ENCODE data around the gene CGNL1.
A peak's percentile ranks its signal among the peaks of the same experiment; 100 is the strongest.

The CGNL1 gene

GRCh38 chr15:57337868-57338411 lies 38.4 kb upstream of the CGNL1 start:
- Histone ChIP-seq H3K9me3 (no peaks in the 10 kb centered on the region), H3K4me1 (no peaks in the 10 kb centered on the region), H3K4me3 (ENCODE audit: low read depth, low read length) (no peak overlapping the region), H3K27me3 (no peaks in the 10 kb centered on the region; the same call in 1 of the 2 replicates), H3K36me3 (no peaks in the 10 kb centered on the region)
- no peak for TF ChIP-seq CTCF (IDR thresholded peaks at IDR 0.05; ENCODE audit: low read depth, low read length)
- no peak for DNase-seq

- no peak overlapping the region for H3K4me3 ChIP-seq (ENCODE audit: low read depth, low read length)
- H3K27me3 ChIP-seq = no peaks in the 10 kb centered on the region; the same call in 1 of the 2 replicates
- DNase-seq = no peak
- TF ChIP-seq CTCF (IDR thresholded peaks at IDR 0.05; ENCODE audit: low read depth, low read length) = no peak
- H3K36me3 ChIP-seq = no peaks in the 10 kb centered on the region
- H3K4me1 ChIP-seq = no peaks in the 10 kb centered on the region
- no peaks in the 10 kb centered on the region for H3K9me3 ChIP-seq
Observed at GRCh38 chr15:57339321-57339720, 37.0 kb upstream of the CGNL1 start.

DNA sequence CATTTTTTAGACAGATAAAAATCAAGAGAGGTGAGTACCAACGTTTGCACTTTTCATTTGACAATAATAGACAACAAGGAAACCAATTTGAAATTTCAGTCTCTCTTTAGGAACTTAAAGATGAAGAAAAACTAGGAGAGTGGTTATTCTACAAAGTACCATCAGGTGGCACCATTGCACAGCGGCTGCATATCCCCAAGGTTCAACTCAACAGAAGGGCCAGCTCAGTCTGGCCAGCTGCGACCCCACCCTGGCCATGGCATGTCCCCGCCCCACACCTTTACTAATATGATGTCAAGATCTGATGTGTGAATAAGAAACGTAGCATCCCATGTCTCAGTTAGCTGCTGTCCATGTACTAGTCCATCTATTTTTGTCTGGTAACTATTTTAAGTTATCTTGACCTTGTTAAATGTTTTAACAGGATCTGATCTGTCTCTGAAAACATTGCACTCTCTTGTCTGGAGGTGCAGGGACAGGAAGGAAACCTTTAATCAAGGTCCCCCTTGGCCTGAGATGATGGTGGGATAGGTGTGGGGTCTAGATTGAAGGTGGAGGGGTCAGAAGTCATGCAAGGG lies 35.5 kb upstream of the CGNL1 start:
- Histone ChIP-seq H3K4me3 (ENCODE audit: low read depth, low read length) (no peak overlapping the region), H3K9me3 (no peaks in the 10 kb centered on the region), H3K36me3 (no peaks in the 10 kb centered on the region), H3K4me1 (no peaks in the 10 kb centered on the region), H3K27me3 (no peaks in the 10 kb centered on the region; the same call in 1 of the 2 replicates)
- peak; percentile 88 for TF ChIP-seq CTCF (IDR thresholded peaks at IDR 0.05; ENCODE audit: low read depth, low read length)
- peak; percentile 54 for DNase-seq

- Histone ChIP-seq H3K9me3 (no peaks in the 10 kb centered on the region), H3K4me3 (ENCODE audit: low read depth, low read length) (no peak overlapping the region), H3K36me3 (no peaks in the 10 kb centered on the region), H3K27me3 (no peaks in the 10 kb centered on the region; the same call in 1 of the 2 replicates), H3K4me1 (no peaks in the 10 kb centered on the region)
- no peak for TF ChIP-seq CTCF (IDR thresholded peaks at IDR 0.05; ENCODE audit: low read depth, low read length)
- DNase-seq = no peak
Observed at GRCh38 chr15:57343048-57343447, 33.3 kb upstream of the CGNL1 start.

DNA sequence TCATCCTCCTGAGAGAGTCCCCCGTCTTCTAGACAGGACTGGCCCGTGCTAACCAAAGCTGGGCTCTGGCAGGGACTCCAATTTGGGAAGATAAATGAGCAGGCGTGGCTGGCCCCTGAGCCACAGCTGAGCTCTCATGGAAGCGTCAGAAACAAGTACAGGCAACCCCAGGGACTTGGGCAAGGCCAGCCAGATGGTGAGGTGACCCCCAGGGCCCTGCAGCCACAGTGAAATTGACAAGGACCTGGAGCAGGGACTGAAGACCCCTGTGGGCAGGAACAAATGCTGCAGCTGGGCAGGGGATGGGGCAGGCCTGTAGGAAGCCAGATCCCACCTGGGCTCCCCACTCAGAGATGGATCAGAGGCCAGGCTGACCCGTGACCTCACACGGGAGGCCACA lies 32.8 kb upstream of the CGNL1 start:
- Histone ChIP-seq H3K27me3 (no peaks in the 10 kb centered on the region; the same call in 1 of the 2 replicates), H3K4me3 (ENCODE audit: low read depth, low read length) (no peak overlapping the region), H3K9me3 (no peaks in the 10 kb centered on the region), H3K4me1 (no peaks in the 10 kb centered on the region), H3K36me3 (no peaks in the 10 kb centered on the region)
- no peak for DNase-seq
- no peak for TF ChIP-seq CTCF (IDR thresholded peaks at IDR 0.05; ENCODE audit: low read depth, low read length)

GRCh38 chr15:57344282-57344681 lies 32.0 kb upstream of the CGNL1 start:
- Histone ChIP-seq H3K9me3 (no peaks in the 10 kb centered on the region), H3K36me3 (no peaks in the 10 kb centered on the region), H3K4me1 (no peaks in the 10 kb centered on the region), H3K4me3 (ENCODE audit: low read depth, low read length) (no peak overlapping the region), H3K27me3 (no peaks in the 10 kb centered on the region; the same call in 1 of the 2 replicates)
- no peak for TF ChIP-seq CTCF (IDR thresholded peaks at IDR 0.05; ENCODE audit: low read depth, low read length)
- DNase-seq = no peak
